Ureter (tissue), 1 donor: ENCODE measurements around the gene FSIP1. TPM values are rescaled to one million over a fixed set of nuclear protein-coding genes. Genes with fewer than 3 reads are reported as not detected.

Source experiments
- DNase-seq: peaks from one replicate; pipeline ENCODE4 v3.0.0-alpha.2; 2020; ENCODE audit warnings: low spot score
- total RNA-seq: library from RNA; stranded (reverse); gene quantifications from one replicate; pipeline ENCODE4 v1.2.4, GENCODE V29; 2023
- donor health status: DM: yes; HTN: yes; CAD: no.

The FSIP1 gene
- total RNA-seq, 1 donor from 2014 or later = 1.4 TPM

DNA sequence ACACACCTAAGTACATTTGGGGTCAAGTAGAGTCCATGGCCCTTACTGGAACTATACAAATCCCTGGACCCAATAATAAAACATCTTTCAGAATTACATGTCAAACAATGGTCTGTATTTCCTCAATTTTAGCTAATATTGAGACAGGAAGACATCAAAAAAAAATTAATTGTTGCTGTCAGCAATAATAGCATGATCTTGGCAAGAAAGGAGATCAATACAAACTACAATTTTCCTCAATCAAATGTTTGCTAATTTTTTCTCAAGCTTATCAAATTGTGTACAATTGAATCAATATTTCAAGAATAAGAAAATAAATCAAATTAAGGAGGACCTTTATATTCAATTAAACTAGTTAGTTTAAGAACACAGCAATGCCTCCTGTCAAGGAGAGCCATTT is 62.6 kb downstream of the FSIP1 start:
- no peak for DNase-seq

DNA sequence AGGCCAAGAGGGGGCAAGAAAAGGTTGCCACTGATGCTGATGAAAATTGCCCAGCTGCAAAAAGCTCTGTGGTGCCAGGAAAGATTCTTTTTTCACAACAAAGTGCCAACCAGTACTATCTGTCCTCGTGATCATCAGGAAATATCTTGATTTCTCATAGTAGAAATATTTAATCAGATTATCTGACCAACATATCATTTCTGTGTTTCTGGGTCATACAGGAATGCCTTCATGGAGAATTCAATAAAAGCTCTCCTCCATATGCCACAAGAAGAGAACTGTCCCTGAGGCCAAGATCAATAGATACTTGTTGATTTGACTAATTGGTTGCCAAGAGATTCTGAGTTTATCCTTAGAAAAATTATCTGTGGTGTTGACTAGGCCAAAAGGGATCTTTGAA is 63.5 kb downstream of the FSIP1 start:
- no peak for DNase-seq

DNA sequence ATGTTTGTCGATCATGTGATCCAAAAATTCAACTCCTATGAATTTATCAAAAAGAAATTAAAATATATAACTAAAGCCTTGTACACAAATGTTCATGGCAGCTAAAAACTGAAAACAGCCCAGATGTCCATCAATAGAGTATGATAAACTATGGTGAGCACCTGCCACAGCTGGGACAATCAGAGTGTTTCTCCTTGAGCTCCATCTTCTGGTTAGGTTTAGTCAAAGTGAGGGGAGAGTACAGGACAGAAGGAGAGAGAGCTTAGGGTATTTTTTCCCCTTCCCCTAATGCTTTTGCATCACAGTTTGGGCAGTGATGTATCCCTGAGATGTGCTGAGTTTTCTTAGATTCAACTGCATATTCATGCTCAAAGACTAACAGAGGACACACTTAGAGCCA is 65.5 kb downstream of the FSIP1 start:
- DNase-seq = no peak

DNA sequence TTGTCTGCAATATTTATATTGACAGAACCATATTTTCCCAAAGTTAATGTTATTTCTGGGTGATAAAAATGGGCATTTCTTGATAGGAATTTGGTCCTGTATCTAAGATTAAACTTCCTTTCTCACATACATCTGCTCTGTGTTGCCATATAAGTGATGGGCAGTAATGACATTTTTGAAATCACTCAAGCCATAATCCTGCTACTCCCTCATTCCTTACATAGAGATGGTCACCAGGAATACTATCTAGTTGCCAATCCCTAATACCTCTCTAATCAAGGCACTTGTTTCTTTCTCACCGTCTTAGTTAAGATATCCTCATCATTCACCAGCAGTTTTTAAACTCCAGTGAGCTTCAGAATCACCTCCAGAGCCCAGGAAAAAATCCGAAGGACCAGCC is 68.4 kb downstream of the FSIP1 start:
- no peak for DNase-seq

DNA sequence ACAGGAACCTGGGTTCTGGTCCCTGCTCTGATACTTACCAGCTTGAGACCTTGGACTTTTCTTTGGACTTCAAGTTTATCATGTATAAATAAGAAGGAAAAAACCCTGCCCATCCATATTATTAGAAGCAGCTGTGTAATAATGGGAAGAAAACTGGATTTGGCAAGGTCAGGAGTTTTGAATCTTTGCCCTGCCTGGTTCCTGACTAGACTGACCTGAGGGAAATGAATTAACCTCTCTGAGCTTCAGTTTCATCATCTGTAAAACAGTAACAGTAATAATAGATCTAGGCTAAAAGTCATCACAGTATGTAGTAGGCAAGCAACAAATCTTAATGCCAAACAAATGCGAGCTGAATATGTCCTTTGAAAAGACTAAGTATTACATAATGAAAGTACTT is 68.8 kb downstream of the FSIP1 start:
- no peak for DNase-seq

DNA sequence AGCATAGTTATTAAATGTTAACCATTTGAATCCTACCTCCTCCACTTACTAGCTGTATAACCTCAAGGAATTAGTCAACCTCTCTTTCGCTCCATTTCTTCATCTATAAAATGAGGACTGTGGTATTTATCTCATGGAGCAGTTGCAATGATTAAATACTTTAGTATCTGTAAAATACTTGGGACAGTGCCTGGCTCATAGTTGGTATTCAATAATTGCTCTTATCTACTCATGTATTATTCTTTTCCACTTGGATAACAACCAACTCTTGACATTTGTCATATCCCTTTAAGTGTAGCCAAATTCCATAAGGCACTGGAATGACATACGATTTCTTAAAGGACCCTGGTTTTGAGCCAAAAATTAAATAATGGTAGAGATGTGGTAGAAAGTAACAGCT is 72.0 kb downstream of the FSIP1 start:
- DNase-seq = no peak

DNA sequence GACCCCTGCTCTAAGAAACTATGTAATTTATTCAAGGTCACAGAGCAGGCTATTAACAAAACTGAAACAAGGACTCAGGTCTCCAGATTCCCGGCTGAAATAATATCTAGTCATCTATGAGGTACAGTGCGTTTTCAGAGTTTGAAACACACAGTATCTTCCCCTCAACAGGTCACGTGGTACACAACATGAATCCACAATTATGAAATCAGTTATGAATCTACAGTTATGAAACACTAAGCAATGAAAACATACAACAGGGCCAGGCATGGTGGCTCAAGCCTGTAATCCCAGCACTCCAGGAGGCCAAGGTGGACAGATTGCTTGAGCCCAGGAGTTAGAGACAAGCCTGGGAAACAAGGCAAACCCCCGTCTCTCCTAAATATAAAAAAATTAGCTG is 72.7 kb downstream of the FSIP1 start:
- no peak for DNase-seq

DNA sequence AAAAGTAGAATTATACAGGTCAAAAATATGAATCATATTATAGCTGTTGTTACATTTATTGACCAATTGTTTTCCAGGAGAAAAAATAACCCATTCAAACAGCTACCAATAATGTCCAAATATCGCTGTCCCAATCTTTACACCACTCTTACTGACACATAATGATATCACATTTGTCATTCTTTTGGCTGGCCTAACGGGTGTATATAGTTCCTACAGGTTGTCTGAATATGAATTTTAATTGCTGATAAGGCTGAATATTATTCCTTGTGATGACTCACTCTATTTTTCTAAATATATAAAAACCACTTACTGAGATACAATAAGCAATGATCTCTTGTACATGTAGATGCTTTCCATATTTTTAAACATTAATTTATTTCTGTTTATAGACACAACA is 76.4 kb downstream of the FSIP1 start:
- no peak for DNase-seq

DNA sequence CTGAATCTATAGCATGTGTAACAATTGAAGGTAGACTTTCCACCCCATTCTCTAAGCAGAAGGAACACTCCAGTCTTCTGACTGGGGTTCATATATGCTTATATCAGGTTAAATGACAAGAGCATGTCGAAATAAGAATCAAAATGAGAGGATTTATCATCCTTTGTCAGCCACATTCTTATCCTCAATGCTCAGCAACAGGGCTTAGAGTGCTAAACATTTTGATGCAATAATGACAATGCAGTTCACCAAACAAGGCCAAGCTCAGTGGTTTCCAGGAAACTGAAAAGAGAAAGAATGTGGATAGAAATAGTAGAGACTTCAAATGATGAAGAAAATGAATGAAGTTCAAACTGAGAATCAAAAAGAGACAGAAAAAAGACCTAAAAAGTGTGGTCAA is 78.0 kb downstream of the FSIP1 start:
- DNase-seq = no peak

DNA sequence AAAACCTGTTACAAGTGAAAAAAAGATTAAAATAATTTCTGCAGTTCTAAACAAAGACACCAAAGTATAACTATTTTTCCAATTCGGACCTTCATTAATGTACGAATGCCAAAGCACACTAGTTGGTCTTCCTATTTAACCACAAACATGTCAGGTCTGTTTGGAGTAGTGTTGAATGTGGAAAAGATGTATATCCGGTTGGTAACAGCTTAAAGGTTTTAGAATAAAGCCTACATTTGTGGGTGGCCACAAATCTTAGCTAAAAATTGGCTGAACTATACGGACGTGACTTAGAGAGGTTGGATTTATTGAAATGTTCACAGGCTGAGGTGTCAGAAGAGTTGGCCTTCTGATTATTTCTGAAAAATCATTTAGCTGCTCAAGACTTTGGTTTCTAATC is 78.4 kb downstream of the FSIP1 start:
- no peak for DNase-seq

DNA sequence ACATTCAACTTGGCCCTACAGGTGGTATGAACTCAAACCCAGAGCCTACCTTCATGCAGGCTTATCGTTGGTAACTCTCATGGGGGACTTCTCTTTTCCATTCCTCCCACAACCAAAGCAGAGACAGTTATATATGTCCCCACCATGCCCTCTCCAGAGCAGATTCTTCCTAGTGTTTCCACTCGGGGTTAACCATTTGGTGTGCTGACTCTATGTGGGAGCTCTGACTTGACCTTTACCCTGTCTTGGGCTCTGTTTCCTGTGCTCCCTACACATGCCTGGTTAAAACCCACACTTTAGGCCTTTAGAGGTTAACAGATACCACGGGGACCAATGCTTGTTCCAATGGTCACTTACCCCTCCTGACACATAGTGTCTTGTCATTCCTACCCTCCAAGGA is 80.7 kb downstream of the FSIP1 start:
- DNase-seq = no peak

DNA sequence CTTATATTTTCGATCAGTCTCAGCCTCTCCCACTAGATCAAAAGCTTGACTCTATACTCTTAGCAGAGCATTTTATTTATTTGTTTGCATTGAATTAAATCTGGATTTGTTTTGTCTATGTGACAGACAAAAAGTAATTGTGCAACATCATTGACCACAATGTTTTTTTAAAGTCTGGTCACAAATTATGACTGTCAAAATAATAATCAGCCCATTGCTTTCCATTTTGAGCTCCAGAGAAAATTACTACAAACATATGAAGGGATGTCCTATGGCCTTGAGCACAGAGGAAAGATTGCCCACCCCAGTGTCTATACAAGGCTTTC is 82.3 kb downstream of the FSIP1 start:
- no peak for DNase-seq

DNA sequence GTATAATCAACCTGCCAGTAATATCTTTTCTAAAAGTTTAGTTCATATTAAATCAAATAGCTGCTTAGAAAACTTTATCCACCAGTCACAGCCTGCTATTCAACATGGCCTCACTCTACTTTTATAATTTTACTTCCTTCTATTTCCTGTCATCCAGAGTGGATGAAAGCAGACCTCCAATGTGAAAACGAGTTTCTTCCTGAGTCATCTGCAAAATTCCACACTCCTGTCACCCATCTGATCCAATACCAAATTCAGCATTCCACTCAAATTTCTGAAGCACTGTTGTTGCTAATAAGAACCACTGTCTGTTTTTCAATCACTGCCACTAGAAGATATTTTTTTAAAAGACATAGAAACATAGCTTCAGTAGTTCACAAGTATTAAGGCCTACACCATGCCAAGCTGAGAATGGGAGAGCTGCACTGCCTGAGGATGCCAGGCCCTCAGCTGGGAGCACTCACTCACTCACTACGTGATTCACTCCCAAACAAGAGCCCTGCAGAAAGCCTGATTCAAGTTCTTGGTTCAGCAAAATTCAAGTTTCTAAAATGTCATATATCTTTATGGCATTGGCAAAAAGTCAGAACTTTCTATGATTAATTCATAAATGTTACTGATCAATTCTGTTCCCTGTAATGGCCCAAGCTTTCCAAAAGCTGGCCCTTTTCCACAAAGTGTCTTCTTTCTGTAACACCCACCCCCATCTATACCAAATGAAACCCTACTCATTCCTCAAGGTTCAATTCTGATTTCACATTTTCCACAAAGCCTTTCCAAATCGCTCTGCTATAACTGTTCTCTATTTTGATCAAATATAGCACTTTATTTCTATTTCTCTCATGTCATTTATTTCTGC is 82.9 kb downstream of the FSIP1 start:
- DNase-seq = no peak

DNA sequence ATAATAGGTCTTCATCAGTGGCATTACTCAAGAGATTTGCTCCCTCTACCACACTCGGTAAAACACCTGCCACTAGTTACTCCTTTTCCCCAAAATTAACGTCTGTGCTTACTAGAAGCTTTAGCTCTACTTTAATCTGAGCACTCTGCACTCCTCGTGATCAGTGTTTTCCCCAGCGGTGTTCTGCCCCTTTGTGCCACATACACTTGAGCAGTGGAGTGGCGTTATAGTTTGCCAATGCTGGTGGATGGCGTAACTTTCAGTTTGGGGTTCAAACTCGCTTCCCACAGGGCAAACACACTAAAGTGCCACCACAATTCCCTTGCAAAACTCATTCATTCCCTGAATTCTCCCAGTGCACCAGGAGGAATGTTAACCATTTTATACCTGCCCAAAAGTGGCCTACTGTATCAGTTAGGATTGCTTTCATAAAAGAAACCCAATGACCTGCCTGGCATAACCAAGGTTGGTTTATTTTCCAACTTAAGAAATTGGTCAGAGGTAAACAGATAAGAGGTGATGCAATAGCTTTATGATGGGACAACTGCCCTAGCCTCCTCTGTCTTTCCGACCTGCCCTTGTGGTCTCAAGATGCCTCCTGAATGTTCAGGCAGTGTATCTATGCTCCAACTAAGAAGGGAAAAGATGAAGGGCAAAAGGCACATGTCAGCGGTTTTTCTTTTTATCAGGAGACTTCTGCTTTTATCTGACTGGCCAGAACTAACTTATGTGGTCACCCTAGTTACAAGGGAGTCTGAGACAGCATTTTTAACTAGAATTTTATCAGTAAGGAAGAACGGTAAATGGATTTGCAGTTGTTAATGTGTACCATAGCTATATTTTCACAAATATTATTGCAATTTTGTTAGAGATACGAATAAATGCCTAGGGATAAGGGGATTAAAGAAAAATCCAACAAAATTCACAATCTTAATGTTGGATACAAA is 83.9 kb downstream of the FSIP1 start:
- no peak for DNase-seq

DNA sequence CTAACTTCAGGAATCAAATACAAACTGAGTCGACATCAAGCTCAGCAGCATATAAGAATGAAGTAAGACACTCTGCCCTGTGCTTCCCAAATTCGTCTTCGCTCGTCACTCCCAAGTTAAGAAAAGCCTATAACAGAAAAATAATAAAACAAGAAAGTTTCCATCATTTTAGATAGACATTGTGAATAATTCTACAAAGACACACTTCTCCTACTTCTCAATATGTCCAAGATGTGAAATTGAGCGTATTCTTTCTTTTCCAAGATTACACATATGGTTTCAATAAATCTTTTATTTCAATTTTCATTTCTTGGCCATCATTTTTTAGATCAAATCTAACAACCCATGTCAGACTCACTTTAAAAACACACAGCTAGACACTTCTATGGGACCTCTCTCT is 85.1 kb downstream of the FSIP1 start:
- no peak for DNase-seq

DNA sequence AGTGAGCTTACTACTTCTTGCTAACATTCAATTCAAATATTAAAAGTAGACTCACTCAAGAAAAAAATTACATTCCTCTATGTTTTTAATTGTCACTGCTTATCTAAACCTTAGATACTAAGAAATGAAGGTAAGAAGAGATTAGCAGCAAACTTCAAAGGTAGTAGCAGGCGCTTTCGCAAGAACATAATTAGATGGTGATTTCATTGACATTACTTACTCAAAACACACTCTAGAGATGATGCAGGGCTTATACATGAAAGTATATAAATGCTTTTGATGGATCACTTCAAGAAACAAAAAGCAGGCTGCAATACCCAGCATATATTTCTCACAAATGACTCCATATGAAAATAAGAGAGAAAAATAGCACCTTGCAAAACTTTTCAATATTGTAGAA is 86.8 kb downstream of the FSIP1 start:
- DNase-seq = no peak

DNA sequence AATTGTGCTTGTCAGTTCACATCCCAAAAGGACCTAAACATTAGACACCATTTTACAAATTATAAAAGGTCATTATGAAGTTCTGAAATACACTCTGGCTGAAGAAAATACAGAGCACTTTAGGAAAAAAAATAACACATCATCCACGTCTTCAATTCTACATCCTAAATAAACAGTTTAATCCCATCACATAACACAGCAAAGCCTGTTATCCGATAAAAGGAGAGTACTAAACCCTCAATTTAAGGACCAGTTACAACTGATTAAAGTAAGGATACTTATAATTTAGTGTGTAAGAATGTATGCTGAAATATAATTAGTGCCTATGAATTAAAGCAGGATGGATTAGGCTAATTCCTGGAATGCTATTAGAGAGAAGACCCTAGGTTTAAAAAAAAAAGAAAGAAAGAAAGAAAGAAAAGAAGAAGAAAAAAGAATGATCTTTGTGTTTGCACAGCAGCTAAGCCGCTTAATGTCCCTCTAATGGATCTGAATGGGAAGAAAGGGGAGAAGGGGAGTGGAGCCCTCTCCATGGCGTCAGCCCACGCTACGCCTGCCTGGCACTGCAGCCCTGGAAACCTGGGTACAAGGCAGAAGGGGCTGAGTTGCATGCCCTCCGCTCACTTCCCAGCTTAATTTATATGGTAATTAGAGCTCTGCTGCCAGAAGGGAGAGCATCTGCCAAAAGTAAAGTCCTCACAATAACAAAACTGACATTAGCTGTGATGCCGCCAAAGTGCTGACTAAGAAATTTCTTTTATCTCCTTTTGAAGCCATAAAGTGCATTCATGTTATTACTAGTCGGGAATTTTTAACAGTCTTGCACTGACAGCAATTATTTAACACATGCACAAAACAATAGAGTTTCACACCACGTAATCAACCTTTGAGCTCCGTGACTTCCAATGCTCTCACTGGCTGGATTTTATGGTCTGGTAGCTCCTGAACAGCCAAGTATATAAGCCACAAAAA is 90.0 kb downstream of the FSIP1 start:
- DNase-seq = no peak

DNA sequence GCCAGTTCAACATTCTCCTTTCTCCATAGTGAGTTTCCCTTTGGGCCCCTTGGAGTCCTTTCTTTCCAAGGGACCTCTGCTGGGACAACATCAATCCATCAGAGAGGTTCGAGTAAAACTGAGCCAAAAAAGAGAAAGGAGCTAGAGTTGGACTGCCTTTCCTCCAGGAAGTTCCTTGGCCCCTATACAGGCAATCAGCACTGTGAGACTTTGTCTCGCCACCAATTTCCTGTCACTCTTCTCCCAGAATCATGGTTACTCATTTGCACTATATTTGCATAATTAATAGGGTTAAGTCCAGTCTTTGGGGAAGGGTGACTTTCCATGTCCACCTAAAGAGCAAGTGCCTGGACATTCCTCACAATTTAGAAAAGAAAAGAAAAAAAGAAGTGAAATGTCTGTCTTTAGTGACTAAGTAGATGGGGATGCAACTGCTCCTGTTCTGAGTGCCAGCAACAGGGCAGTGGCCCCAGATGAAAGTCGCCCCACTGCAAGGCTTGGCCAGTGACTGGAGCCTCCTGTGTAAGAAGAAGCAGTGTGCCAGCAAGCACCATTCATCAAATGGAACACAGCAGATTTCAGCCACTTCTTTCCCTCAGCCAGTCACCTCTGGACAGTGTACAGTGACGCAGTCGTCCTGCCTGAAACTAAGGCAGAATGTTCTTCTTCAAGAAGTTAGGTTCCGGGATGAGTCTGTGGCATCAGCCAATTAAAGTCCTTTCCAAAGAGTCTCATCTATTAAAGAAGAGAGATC is 91.6 kb downstream of the FSIP1 start:
- DNase-seq = no peak

DNA sequence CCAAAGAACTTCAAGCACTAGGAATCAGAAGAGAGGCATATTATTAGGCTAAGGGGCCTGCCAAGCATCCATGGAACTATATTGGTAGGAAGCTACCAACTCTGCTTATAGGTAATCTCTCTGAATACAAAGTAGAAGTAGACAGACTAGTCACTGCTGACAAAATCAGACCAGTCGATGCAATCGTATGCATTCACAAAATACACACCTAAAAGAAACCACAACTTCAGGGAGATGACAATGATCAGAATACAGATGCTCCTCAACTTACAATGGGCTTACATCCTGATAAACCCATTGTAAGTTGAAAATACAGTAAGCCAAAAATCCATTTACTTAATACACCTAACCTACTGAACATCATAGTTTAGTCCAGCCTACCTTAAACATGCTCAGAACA is 94.7 kb downstream of the FSIP1 start:
- no peak for DNase-seq

DNA sequence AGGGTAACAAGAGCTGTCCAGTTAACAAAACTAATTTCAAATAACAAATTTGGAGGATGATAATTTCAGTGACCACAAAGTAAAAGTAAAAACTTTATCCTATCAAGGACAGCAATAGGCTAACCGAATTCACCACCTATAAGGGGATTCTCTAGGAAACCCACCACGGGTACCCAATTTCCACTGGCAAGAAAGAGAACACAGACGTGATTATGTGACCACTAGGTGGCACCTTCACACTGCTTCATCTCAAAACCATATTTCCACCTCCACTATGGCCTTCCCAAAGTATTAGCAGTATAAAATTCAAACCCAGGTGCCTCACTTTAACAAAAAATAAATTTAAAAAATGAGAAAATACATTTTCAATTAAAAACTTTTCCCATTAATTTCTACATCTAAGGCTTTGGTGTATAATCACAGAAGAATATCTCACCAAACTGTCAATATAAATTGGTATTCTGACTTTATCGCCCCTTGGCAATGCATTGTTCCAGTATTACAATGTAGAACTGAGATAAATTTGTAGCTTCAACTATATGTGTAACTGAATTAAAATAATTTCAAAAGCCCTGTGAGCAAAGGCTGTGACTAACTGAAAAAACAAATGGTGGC is 96.5 kb downstream of the FSIP1 start:
- DNase-seq = no peak

DNA sequence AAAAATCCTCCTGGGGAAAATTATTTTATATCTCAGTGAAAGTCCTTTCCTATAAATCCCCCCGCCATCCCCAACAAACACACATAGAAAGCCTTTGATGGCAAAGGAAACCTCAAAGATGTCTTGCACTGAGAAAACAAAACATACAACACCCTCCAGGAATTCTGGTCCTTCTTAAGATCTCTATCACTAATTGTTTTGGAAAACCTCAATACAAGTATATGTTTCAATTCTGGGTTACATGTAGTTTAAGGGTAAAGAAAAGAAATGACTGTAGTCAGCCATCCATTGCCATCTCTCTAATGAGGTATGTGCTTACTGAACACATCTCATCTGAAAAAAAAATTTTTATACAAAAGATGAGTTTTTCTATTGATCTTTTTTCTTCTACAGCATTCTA is 97.3 kb downstream of the FSIP1 start:
- no peak for DNase-seq
